Mesothelial cell of epicardium (in vitro differentiated cells): ENCODE data around the gene ERMP1. TPM values are rescaled to one million over a fixed set of nuclear protein-coding genes. Genes with fewer than 3 reads are reported as not detected.

Experiments used
- DNase-seq, 2 experiments: peaks; one replicate each; pipeline ENCODE4 v3.0.0; 2021; ENCODE audit warnings: low spot score in 2 of 2; ENCODE audit not compliant: unreplicated experiment in 2 of 2
- H3K27ac Mint-ChIP-seq: 2 replicates; pipeline ENCODE4 v1.8.0; 2021; ENCODE audit warnings: mixed read lengths
- H3K27me3 Mint-ChIP-seq: 2 replicates; pipeline ENCODE4 v1.8.0; 2021; ENCODE audit warnings: low read depth, mixed read lengths
- H3K36me3 Mint-ChIP-seq: 2 replicates; pipeline ENCODE4 v1.8.0; 2021; ENCODE audit warnings: mixed read lengths
- H3K4me1 Mint-ChIP-seq: 2 replicates; pipeline ENCODE4 v1.8.0; 2021; ENCODE audit warnings: mixed read lengths
- H3K4me3 Mint-ChIP-seq: 2 replicates; pipeline ENCODE4 v1.8.0; 2021; ENCODE audit warnings: mild to moderate bottlenecking, moderate library complexity, mixed read lengths
- H3K9me3 Mint-ChIP-seq: 2 replicates; pipeline ENCODE4 v1.8.0; 2021; ENCODE audit warnings: mixed read lengths
- CTCF ChIP-seq: fragments of 200-600 bp; sonication (generic); IDR thresholded peaks from one replicate; pipeline ENCODE4 v1.5.0; 2021; ENCODE audit warnings: antibody characterized with exemption; ENCODE audit not compliant: unreplicated experiment
- total RNA-seq: library from RNA; stranded (reverse); gene quantifications from 3 replicates; pipeline ENCODE4 v1.2.1, GENCODE V29; 2021

The ERMP1 gene
- total RNA-seq, 1 donor from 2014 or later: 25.2 TPM

- peaks cover 44% of the 10 kb centered on the region for H3K4me1 Mint-ChIP-seq
- H3K9me3 Mint-ChIP-seq: no peaks in the 10 kb centered on the region
- H3K27me3 Mint-ChIP-seq: no peaks in the 10 kb centered on the region
- H3K36me3 Mint-ChIP-seq: no peaks in the 10 kb centered on the region
- no peak for DNase-seq
- H3K4me3 Mint-ChIP-seq: no peak overlapping the region
- TF ChIP-seq CTCF: no peak
- H3K27ac Mint-ChIP-seq: no peak overlapping the region
Observed at GRCh38 chr9:5846096-5846495, 13.2 kb upstream of the ERMP1 start.

GRCh38 chr9:5845157-5845531 lies 12.2 kb upstream of the ERMP1 start:
- Mint-ChIP-seq H3K9me3 (no peaks in the 10 kb centered on the region), H3K27ac (peak overlapping the region; percentile 91), H3K27me3 (no peaks in the 10 kb centered on the region), H3K4me3 (no peak overlapping the region), H3K36me3 (no peaks in the 10 kb centered on the region), H3K4me1 (peaks cover 51% of the 10 kb centered on the region)
- no peak for TF ChIP-seq CTCF
- DNase-seq: no peak

GRCh38 chr9:5843794-5844471 lies 11.0 kb upstream of the ERMP1 start:
- Mint-ChIP-seq H3K27me3 (no peaks in the 10 kb centered on the region), H3K27ac (peak overlapping the region; percentile 91), H3K4me1 (peaks cover 51% of the 10 kb centered on the region), H3K4me3 (peak overlapping the region; percentile 9), H3K36me3 (no peaks in the 10 kb centered on the region), H3K9me3 (no peaks in the 10 kb centered on the region)
- no peak for TF ChIP-seq CTCF
- no peak for DNase-seq

- H3K4me1 Mint-ChIP-seq: peaks cover 51% of the 10 kb centered on the region
- no peak for DNase-seq
- no peak for TF ChIP-seq CTCF
- no peaks in the 10 kb centered on the region for H3K9me3 Mint-ChIP-seq
- no peaks in the 10 kb centered on the region for H3K36me3 Mint-ChIP-seq
- H3K27me3 Mint-ChIP-seq: no peaks in the 10 kb centered on the region
- H3K4me3 Mint-ChIP-seq: peak overlapping the region; percentile 9
- peak overlapping the region; percentile 91 for H3K27ac Mint-ChIP-seq
Observed at GRCh38 chr9:5842929-5843793, 10.2 kb upstream of the ERMP1 start.

GRCh38 chr9:5841771-5842573 lies 9.1 kb upstream of the ERMP1 start:
- no peak for DNase-seq
- Mint-ChIP-seq H3K4me3 (no peak overlapping the region), H3K9me3 (no peaks in the 10 kb centered on the region), H3K27me3 (peaks cover 3% of the 10 kb centered on the region), H3K36me3 (no peaks in the 10 kb centered on the region), H3K27ac (no peak overlapping the region), H3K4me1 (peaks cover 50% of the 10 kb centered on the region)
- no peak for TF ChIP-seq CTCF
